Hematopoietic multipotent progenitor cell (in vitro differentiated cells): ENCODE measurements around the gene SIN3A. TPM values are rescaled to one million over a fixed set of nuclear protein-coding genes. Genes with fewer than 3 reads are reported as not detected.
A peak's percentile ranks its signal among the peaks of the same experiment; 100 is the strongest.
"Not testable (repeated sequence)": the region's sequence is repeated elsewhere in the genome, so short reads cannot be mapped to it uniquely, and the experiment has no call there.

Experiments used
- DNase-seq, 3 donors: peaks; one replicate each; pipeline ENCODE4 v3.0.0-alpha.2; 2011 to 2015; ENCODE audit warnings: low read depth in 2 of 3, low spot score in 2 of 3
- small RNA-seq: library from RNA; depleted of rRNA; stranded (forward); fragments of <200 nt; gene quantifications from one replicate; pipeline ENCODE3, GENCODE V24; 2012
- total RNA-seq: library from RNA; depleted of rRNA; stranded (reverse); fragments of >200 nt; gene quantifications from one replicate; pipeline ENCODE4 v1.2.3, GENCODE V29; 2012

The SIN3A gene
- total RNA-seq, 1 donor: 71.4 TPM

GRCh38 chr15:75339531-75340240, 111.8 kb downstream of the SIN3A start:
- DNase-seq: no peak

GRCh38 chr15:75338661-75339240, 112.7 kb downstream of the SIN3A start:
- DNase-seq: no peak

GRCh38 chr15:75335705-75336355, 115.7 kb downstream of the SIN3A start, which contains the start of gene COMMD4:
COMMD4 (plus strand) TSS chr15:75336063; CDS start chr15:75336090, 27 bp downstream.
- peak in 2 of 3 donors; percentile 69 to 74 for DNase-seq

GRCh38 chr15:75335313-75335704, 116.2 kb downstream of the SIN3A start:
- DNase-seq: no peak

- DNase-seq: not testable (repeated sequence)
Measured at GRCh38 chr15:75333654-75334419, 117.7 kb downstream of the SIN3A start.

GRCh38 chr15:75332093-75332492, 119.4 kb downstream of the SIN3A start:
- DNase-seq: not testable (repeated sequence)

GRCh38 chr15:75329571-75329970, 121.9 kb downstream of the SIN3A start:
- DNase-seq: no peak

GRCh38 chr15:75328493-75329314, 122.8 kb downstream of the SIN3A start:
- no peak for DNase-seq

GRCh38 chr15:75327491-75327890, 124.0 kb downstream of the SIN3A start:
- no peak for DNase-seq

- DNase-seq: no peak
Measured at GRCh38 chr15:75327005-75327404, 124.5 kb downstream of the SIN3A start.

- no peak for DNase-seq
Measured at GRCh38 chr15:75325922-75326321, 125.6 kb downstream of the SIN3A start.

GRCh38 chr15:75321711-75322110, 129.8 kb downstream of the SIN3A start:
- no peak for DNase-seq

Small RNA genes lying within 50 kb of the gene (small RNA-seq; reads per million reads assigned to genes)
- gene AC105036.2: not detected

Other genes with a start within 250 kb of the SIN3A start
- gene C15orf39, start 249.8 kb downstream of the SIN3A start, total RNA-seq: 77.8 TPM
- gene GOLGA6C, start 193.4 kb downstream of the SIN3A start, total RNA-seq: not detected
- under 0.01 TPM for gene GOLGA6D, start 168.9 kb downstream of the SIN3A start, total RNA-seq
- gene COMMD4, start 115.6 kb downstream of the SIN3A start, total RNA-seq: 81.3 TPM
- 6.7 TPM for gene NEIL1, start 104.7 kb downstream of the SIN3A start, total RNA-seq
- gene MAN2C1, start 83.1 kb downstream of the SIN3A start, total RNA-seq: 222 TPM
- 21.3 TPM for gene PTPN9, start 127.6 kb upstream of the SIN3A start, total RNA-seq
- gene SNUPN, start 174.0 kb upstream of the SIN3A start, total RNA-seq: 16.2 TPM
- gene IMP3, start 188.5 kb upstream of the SIN3A start, total RNA-seq: 199 TPM
- gene SNX33, start 196.2 kb upstream of the SIN3A start, total RNA-seq: 10.5 TPM